ENCODE measurements around the gene SETD2.

SETD2 gene

GRCh38 chr3:47092090-47092489 is 71.8 kb downstream of the SETD2 start:
- no peaks in the 10 kb centered on the region for H3K9me3 ChIP-seq (ENCODE audit: insufficient read depth, low read length)
- TF ChIP-seq CTCF (IDR thresholded peaks at IDR 0.05; ENCODE audit: low read depth, low read length) (no peak), EZH2phosphoT487 (IDR thresholded peaks at IDR 0.05; ENCODE audit: low read depth) (no peak)
- H4K20me1 ChIP-seq (ENCODE audit: insufficient read depth, low read length) = no peaks in the 10 kb centered on the region; the same call in 1 of the 2 replicates
- no peaks in the 10 kb centered on the region for H3K4me1 ChIP-seq (ENCODE audit: low read length)
- H3K27ac ChIP-seq (ENCODE audit: low read length) = no peak overlapping the region
- no peak overlapping the region for H3K4me2 ChIP-seq (ENCODE audit: low read length)
- H3K4me3 ChIP-seq (ENCODE audit: low read length) = no peak overlapping the region
- H3K36me3 ChIP-seq (replicated peaks; ENCODE audit: low read depth, low read length) = peaks cover 22% of the 10 kb centered on the region
- no peak overlapping the region for H2AFZ ChIP-seq (ENCODE audit: low read depth, low read length)
- H3K27me3 ChIP-seq (ENCODE audit: low read depth, low read length) = no peaks in the 10 kb centered on the region
- H3K79me2 ChIP-seq (ENCODE audit: low read length) = no peaks in the 10 kb centered on the region
- H3K9ac ChIP-seq (ENCODE audit: low read length) = no peak overlapping the region

- H3K4me1 ChIP-seq (ENCODE audit: low read length) = no peaks in the 10 kb centered on the region
- H3K9me3 ChIP-seq (ENCODE audit: insufficient read depth, low read length) = no peaks in the 10 kb centered on the region
- H3K9ac ChIP-seq (ENCODE audit: low read length) = no peak overlapping the region
- no peaks in the 10 kb centered on the region; the same call in 1 of the 2 replicates for H4K20me1 ChIP-seq (ENCODE audit: insufficient read depth, low read length)
- no peak overlapping the region for H3K4me2 ChIP-seq (ENCODE audit: low read length)
- no peaks in the 10 kb centered on the region for H3K79me2 ChIP-seq (ENCODE audit: low read length)
- H3K36me3 ChIP-seq (replicated peaks; ENCODE audit: low read depth, low read length) = peaks cover 19% of the 10 kb centered on the region
- TF ChIP-seq CTCF (IDR thresholded peaks at IDR 0.05; ENCODE audit: low read depth, low read length) (no peak), EZH2phosphoT487 (IDR thresholded peaks at IDR 0.05; ENCODE audit: low read depth) (no peak)
- H2AFZ ChIP-seq (ENCODE audit: low read depth, low read length) = no peak overlapping the region
- no peaks in the 10 kb centered on the region for H3K27me3 ChIP-seq (ENCODE audit: low read depth, low read length)
- no peak overlapping the region for H3K4me3 ChIP-seq (ENCODE audit: low read length)
- H3K27ac ChIP-seq (ENCODE audit: low read length) = no peak overlapping the region
Observed at GRCh38 chr3:47089630-47090029, 74.3 kb downstream of the SETD2 start.

GRCh38 chr3:47086071-47086470 is 77.8 kb downstream of the SETD2 start:
- H3K27ac ChIP-seq (ENCODE audit: low read length) = no peak overlapping the region
- TF ChIP-seq CTCF (IDR thresholded peaks at IDR 0.05; ENCODE audit: low read depth, low read length) (no peak), EZH2phosphoT487 (IDR thresholded peaks at IDR 0.05; ENCODE audit: low read depth) (no peak)
- no peaks in the 10 kb centered on the region for H3K9me3 ChIP-seq (ENCODE audit: insufficient read depth, low read length)
- H3K4me1 ChIP-seq (ENCODE audit: low read length) = peaks cover 19% of the 10 kb centered on the region
- H3K4me3 ChIP-seq (ENCODE audit: low read length) = no peak overlapping the region
- no peak overlapping the region for H3K9ac ChIP-seq (ENCODE audit: low read length)
- H3K79me2 ChIP-seq (ENCODE audit: low read length) = peaks cover 5% of the 10 kb centered on the region
- peaks cover 29% of the 10 kb centered on the region for H3K36me3 ChIP-seq (replicated peaks; ENCODE audit: low read depth, low read length)
- no peak overlapping the region for H2AFZ ChIP-seq (ENCODE audit: low read depth, low read length)
- no peaks in the 10 kb centered on the region for H3K27me3 ChIP-seq (ENCODE audit: low read depth, low read length)
- H4K20me1 ChIP-seq (ENCODE audit: insufficient read depth, low read length) = peaks cover 15% of the 10 kb centered on the region
- no peak overlapping the region for H3K4me2 ChIP-seq (ENCODE audit: low read length)

- peaks cover 15% of the 10 kb centered on the region for H4K20me1 ChIP-seq (ENCODE audit: insufficient read depth, low read length)
- H3K27me3 ChIP-seq (ENCODE audit: low read depth, low read length) = no peaks in the 10 kb centered on the region
- H3K4me3 ChIP-seq (ENCODE audit: low read length) = no peak overlapping the region
- no peak for TF ChIP-seq CTCF (IDR thresholded peaks at IDR 0.05; ENCODE audit: low read depth, low read length)
- TF ChIP-seq EZH2phosphoT487 (IDR thresholded peaks at IDR 0.05; ENCODE audit: low read depth) = no peak
- no peak overlapping the region for H3K9ac ChIP-seq (ENCODE audit: low read length)
- H2AFZ ChIP-seq (ENCODE audit: low read depth, low read length) = no peak overlapping the region
- H3K4me2 ChIP-seq (ENCODE audit: low read length) = 0 out of 2 replicates have a peak overlapping the region, but pooled peaks have one; percentile 3
- no peaks in the 10 kb centered on the region for H3K9me3 ChIP-seq (ENCODE audit: insufficient read depth, low read length)
- peaks cover 19% of the 10 kb centered on the region for H3K4me1 ChIP-seq (ENCODE audit: low read length)
- H3K36me3 ChIP-seq (replicated peaks; ENCODE audit: low read depth, low read length) = peaks cover 45% of the 10 kb centered on the region
- H3K27ac ChIP-seq (ENCODE audit: low read length) = peak overlapping the region; percentile 11; the same call in 1 of the 2 replicates
- H3K79me2 ChIP-seq (ENCODE audit: low read length) = peaks cover 12% of the 10 kb centered on the region
Observed at GRCh38 chr3:47083786-47084185, 80.1 kb downstream of the SETD2 start.
